H9 (cell line): ENCODE data around the gene MRPS18A. TPM values are rescaled to one million over a fixed set of nuclear protein-coding genes. Genes with fewer than 3 reads are reported as not detected.
A peak's percentile ranks its signal among the peaks of the same experiment; 100 is the strongest.

Experiments
- DNase-seq: peaks from one replicate; pipeline ENCODE4 v3.0.0-alpha.2; 2017
- H2AFZ ChIP-seq: one replicate; pipeline ENCODE4 v1.6.1; 2013; ENCODE audit warnings: mild to moderate bottlenecking, low read length, control low read depth, moderate library complexity
- H2AK5ac ChIP-seq: 2 replicates; pipeline ENCODE4 v1.6.1; 2013; ENCODE audit warnings: low read length, control low read depth, mixed read lengths; ENCODE audit not compliant: insufficient read length
- H2BK120ac ChIP-seq: one replicate; pipeline ENCODE4 v1.6.1; 2013; ENCODE audit warnings: low read depth, mild to moderate bottlenecking, low read length, control low read depth, inconsistent platforms; ENCODE audit not compliant: poor library complexity, severe bottlenecking
- H2BK12ac ChIP-seq: 2 replicates; pipeline ENCODE4 v1.6.1; 2013; ENCODE audit warnings: low read length, control low read depth, mixed read lengths, low read depth; ENCODE audit not compliant: insufficient read length
- H2BK15ac ChIP-seq: 2 replicates; pipeline ENCODE4 v1.6.1; 2013; ENCODE audit warnings: low read depth, low read length, control low read depth
- H2BK20ac ChIP-seq: one replicate; pipeline ENCODE4 v1.6.1; 2013; ENCODE audit warnings: low read depth, mild to moderate bottlenecking, low read length, control low read depth, inconsistent platforms; ENCODE audit not compliant: poor library complexity, severe bottlenecking
- H2BK5ac ChIP-seq: 2 replicates; pipeline ENCODE4 v1.6.1; 2013; ENCODE audit warnings: low read length, control low read depth, mixed read lengths; ENCODE audit not compliant: insufficient read length
- H3K14ac ChIP-seq: 2 replicates; pipeline ENCODE4 v1.6.1; 2013; ENCODE audit warnings: low read length, control low read depth; ENCODE audit not compliant: insufficient read depth
- H3K18ac ChIP-seq: 2 replicates; pipeline ENCODE4 v1.6.1; 2013; ENCODE audit warnings: low read depth, mild to moderate bottlenecking, mixed read lengths, low read length, control low read depth; ENCODE audit not compliant: insufficient read length
- H3K23ac ChIP-seq: 2 replicates; pipeline ENCODE4 v1.6.1; 2013; ENCODE audit warnings: low read length, control low read depth, mixed read lengths, low read depth; ENCODE audit not compliant: insufficient read length
- H3K23me2 ChIP-seq: 2 replicates; pipeline ENCODE4 v1.6.1; 2013; ENCODE audit warnings: low read depth, mild to moderate bottlenecking, mixed read lengths, low read length, control low read depth; ENCODE audit not compliant: insufficient read length, poor library complexity, severe bottlenecking
- H3K27ac ChIP-seq: 2 replicates; pipeline ENCODE4 v1.5.1; 2013; ENCODE audit warnings: low read length, control low read depth, mixed read lengths, low read depth; ENCODE audit not compliant: insufficient read length
- H3K27me3 ChIP-seq: 2 replicates; pipeline ENCODE4 v1.6.1; 2013; ENCODE audit warnings: low read length, control low read depth, inconsistent platforms; ENCODE audit not compliant: insufficient read depth
- H3K4ac ChIP-seq: 2 replicates; pipeline ENCODE4 v1.6.1; 2013; ENCODE audit warnings: low read depth, mild to moderate bottlenecking, control low read depth, inconsistent platforms, low read length, moderate library complexity
- H3K4me1 ChIP-seq: 2 replicates; pipeline ENCODE4 v1.6.1; 2013; ENCODE audit warnings: low read length, control low read depth, inconsistent platforms; ENCODE audit not compliant: insufficient read depth
- H3K4me2 ChIP-seq: 2 replicates; pipeline ENCODE4 v1.6.1; 2013; ENCODE audit warnings: low read length, control low read depth, mixed read lengths; ENCODE audit not compliant: insufficient read length, insufficient read depth
- H3K56ac ChIP-seq: 2 replicates; pipeline ENCODE4 v1.6.1; 2013; ENCODE audit warnings: low read depth, mild to moderate bottlenecking, mixed read lengths, low read length, control low read depth; ENCODE audit not compliant: insufficient read length
- H3K79me1 ChIP-seq: 2 replicates; pipeline ENCODE4 v1.6.1; 2013; ENCODE audit warnings: low read depth, mild to moderate bottlenecking, moderate library complexity, low read length, control low read depth, inconsistent platforms; ENCODE audit not compliant: insufficient read depth, poor library complexity, severe bottlenecking
- H3K79me2 ChIP-seq: 2 replicates; pipeline ENCODE4 v1.6.1; 2013; ENCODE audit warnings: low read length, control low read depth, inconsistent platforms; ENCODE audit not compliant: insufficient read depth
- H3K9ac ChIP-seq: 2 replicates; pipeline ENCODE4 v1.6.1; 2013; ENCODE audit warnings: low read length, control low read depth, mixed read lengths; ENCODE audit not compliant: insufficient read length; ENCODE audit errors: extremely low read depth
- H3K9me3 ChIP-seq: one replicate; pipeline ENCODE4 v1.6.1; 2013; ENCODE audit warnings: low read depth, low read length, inconsistent platforms; ENCODE audit not compliant: control insufficient read depth
- H3T11ph ChIP-seq: one replicate; pipeline ENCODE4 v1.6.1; 2013; ENCODE audit warnings: mild to moderate bottlenecking, low read length, control low read depth, inconsistent platforms
- H4K20me1 ChIP-seq: one replicate; pipeline ENCODE4 v1.6.1; 2013; ENCODE audit not compliant: control insufficient read depth, insufficient read length, insufficient read depth
- H4K5ac ChIP-seq: 2 replicates; pipeline ENCODE4 v1.6.1; 2013; ENCODE audit warnings: low read depth, mild to moderate bottlenecking, mixed read lengths, low read length, control low read depth; ENCODE audit not compliant: insufficient read length
- H4K8ac ChIP-seq: replicated peaks from 2 replicates; pipeline ENCODE4 v1.6.1; 2013; ENCODE audit warnings: low read length, control low read depth, mixed read lengths, low read depth; ENCODE audit not compliant: insufficient read length
- H4K91ac ChIP-seq: 2 replicates; pipeline ENCODE4 v1.6.1; 2013; ENCODE audit warnings: low read depth, mild to moderate bottlenecking, moderate library complexity, mixed read lengths, low read length, control low read depth; ENCODE audit not compliant: insufficient read length
- H3K27ac Mint-ChIP-seq, 3 experiments: 2 replicates in 2 of 3; 3 replicates in 1 of 3; pipeline ENCODE4 v1.8.0; 2020 to 2021; ENCODE audit warnings: mixed read lengths in 3 of 3, mild to moderate bottlenecking in 1 of 3, moderate library complexity in 1 of 3
- H3K27me3 Mint-ChIP-seq: 2 replicates; pipeline ENCODE4 v1.8.0; 2021; ENCODE audit warnings: low read depth, mild to moderate bottlenecking, moderate library complexity, mixed read lengths
- H3K36me3 Mint-ChIP-seq, 3 experiments: 2 replicates in 2 of 3; 3 replicates in 1 of 3; pipeline ENCODE4 v1.8.0; 2020 to 2021; ENCODE audit warnings: low read depth in 3 of 3, mixed read lengths in 3 of 3; ENCODE audit not compliant: insufficient read depth in 1 of 3
- H3K4me1 Mint-ChIP-seq, 2 experiments: 2 replicates each; pipeline ENCODE4 v1.8.0; 2020; ENCODE audit warnings: mixed read lengths in 2 of 2
- H3K4me3 Mint-ChIP-seq, 2 experiments: 2 replicates in 1 of 2; 3 replicates in 1 of 2; pipeline ENCODE4 v1.8.0; 2020 to 2021; ENCODE audit warnings: mild to moderate bottlenecking in 2 of 2, mixed read lengths in 2 of 2, moderate library complexity in 1 of 2
- H3K9me3 Mint-ChIP-seq, 2 experiments: 2 replicates in 1 of 2; 3 replicates in 1 of 2; pipeline ENCODE4 v1.8.0; 2020; ENCODE audit warnings: mild to moderate bottlenecking in 2 of 2, mixed read lengths in 2 of 2, moderate library complexity in 1 of 2
- CTCF ChIP-seq: fragments of 200-600 bp; sonication (generic); conservative IDR thresholded peaks from 3 replicates; pipeline ENCODE4 v1.8.0; 2021; ENCODE audit warnings: antibody characterized with exemption, mild to moderate bottlenecking
- WGBS: extraction: QIAGEN DNeasy Blood & Tissue Kit; methylation state at CpG from one replicate; pipeline ENCODE4 v1.1.7; 2013; ENCODE audit warnings: missing lambda C conversion rate, low lambda C conversion rate, mixed read lengths; ENCODE audit not compliant: insufficient read length; ENCODE audit errors: extremely low coverage; 5-methylcytosine and 5-hydroxymethylcytosine counted together
- total RNA-seq: library from RNA; stranded (reverse); gene quantifications from 2 replicates; pipeline ENCODE4 v1.2.1, GENCODE V29; 2021

MRPS18A gene
- total RNA-seq, 1 experiment from 2014 or later: 65.1 TPM

- H3K18ac ChIP-seq: no peak overlapping the region
- H2AFZ ChIP-seq: no peak overlapping the region
Measured at GRCh38 chr6:43723737-43724295, 36.2 kb upstream of the MRPS18A start.

More at GRCh38 chr6:43723737-43724295, 36.2 kb upstream of the MRPS18A start:
- Histone ChIP-seq H2BK5ac (no peak overlapping the region), H3K4ac (no peak overlapping the region), H3K23ac (no peak overlapping the region), H3K9ac (no peak overlapping the region), H2BK15ac (no peak overlapping the region), H3K4me1 (no peaks in the 10 kb centered on the region), H4K8ac (no peak overlapping the region), H3K27ac (no peak overlapping the region), H3K23me2 (no peaks in the 10 kb centered on the region), H2BK20ac (no peak overlapping the region), H3T11ph (no peak overlapping the region), H3K79me1 (no peaks in the 10 kb centered on the region), H4K91ac (no peak overlapping the region), H3K27me3 (no peaks in the 10 kb centered on the region), H2AK5ac (no peak overlapping the region), H3K56ac (no peak overlapping the region), H3K9me3 (no peaks in the 10 kb centered on the region), H3K14ac (no peak overlapping the region), H2BK12ac (no peak overlapping the region), H3K79me2 (no peaks in the 10 kb centered on the region), H2BK120ac (no peak overlapping the region), H4K20me1 (no peaks in the 10 kb centered on the region), H3K4me2 (no peak overlapping the region), H4K5ac (no peak overlapping the region)
- Mint-ChIP-seq H3K4me1 (peaks cover 10 to 15% of the 10 kb centered on the region in 2 experiments), H3K9me3 (no peaks in the 10 kb centered on the region), H3K27ac (no peak overlapping the region), H3K36me3 (no peaks in the 10 kb centered on the region), H3K27me3 (peaks cover 15% of the 10 kb centered on the region), H3K4me3 (no peak overlapping the region)
- peak; percentile 86 for TF ChIP-seq CTCF
- no CpG with 5 or more reads among the region's 9 CpGs for WGBS
- DNase-seq: peak; percentile 81
